T1000 (cell line): ENCODE results near the gene DOK1.

Experiments
- DNase-seq: peaks from one replicate; lab custom pipeline; 2025; ENCODE audit warnings: mixed read lengths; lab: John Stamatoyannopoulos, UW

The DOK1 gene

DNA sequence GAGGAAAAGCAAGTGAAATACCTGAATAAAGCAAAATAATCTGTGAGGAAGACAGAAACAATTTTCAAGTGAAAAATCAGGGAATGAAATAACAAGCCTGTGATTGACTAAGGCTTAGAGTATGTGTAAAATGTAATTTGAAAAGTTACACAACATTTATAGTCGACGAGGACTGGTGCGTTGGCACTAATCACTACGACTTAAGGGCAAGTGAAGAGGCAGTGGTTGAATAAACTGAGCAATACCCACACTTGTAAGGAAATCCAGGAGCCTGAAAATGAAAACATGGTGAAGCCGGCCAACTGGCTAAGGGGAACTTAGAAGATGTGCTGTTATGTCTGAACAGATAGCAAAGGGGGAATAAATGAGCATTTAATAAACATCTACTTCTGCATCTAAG lies 13.4 kb downstream of the DOK1 start:
- no peak for DNase-seq

GRCh38 chr2:74569686-74570085 lies 15.2 kb downstream of the DOK1 start:
- DNase-seq, result no peak

DNA sequence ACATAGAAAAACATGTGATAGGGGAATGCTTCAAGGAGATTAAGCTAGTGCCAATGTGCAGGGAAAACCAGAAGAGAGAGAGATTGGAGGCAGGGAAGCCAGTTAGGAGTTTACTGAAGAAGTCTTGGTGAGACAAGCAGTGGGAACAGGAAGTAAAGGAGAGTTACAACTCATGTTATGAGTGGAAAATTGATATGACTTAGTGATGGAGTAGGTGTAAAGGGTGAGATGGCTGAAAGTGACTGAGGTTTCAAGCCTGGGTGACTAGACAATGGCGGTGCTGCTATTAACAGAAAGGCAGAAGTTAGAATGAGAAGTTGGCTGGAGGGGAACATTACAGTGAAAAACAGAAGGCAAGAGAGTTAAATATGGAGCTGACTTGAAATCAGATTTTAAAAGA lies 16.5 kb downstream of the DOK1 start:
- DNase-seq, result no peak

DNA sequence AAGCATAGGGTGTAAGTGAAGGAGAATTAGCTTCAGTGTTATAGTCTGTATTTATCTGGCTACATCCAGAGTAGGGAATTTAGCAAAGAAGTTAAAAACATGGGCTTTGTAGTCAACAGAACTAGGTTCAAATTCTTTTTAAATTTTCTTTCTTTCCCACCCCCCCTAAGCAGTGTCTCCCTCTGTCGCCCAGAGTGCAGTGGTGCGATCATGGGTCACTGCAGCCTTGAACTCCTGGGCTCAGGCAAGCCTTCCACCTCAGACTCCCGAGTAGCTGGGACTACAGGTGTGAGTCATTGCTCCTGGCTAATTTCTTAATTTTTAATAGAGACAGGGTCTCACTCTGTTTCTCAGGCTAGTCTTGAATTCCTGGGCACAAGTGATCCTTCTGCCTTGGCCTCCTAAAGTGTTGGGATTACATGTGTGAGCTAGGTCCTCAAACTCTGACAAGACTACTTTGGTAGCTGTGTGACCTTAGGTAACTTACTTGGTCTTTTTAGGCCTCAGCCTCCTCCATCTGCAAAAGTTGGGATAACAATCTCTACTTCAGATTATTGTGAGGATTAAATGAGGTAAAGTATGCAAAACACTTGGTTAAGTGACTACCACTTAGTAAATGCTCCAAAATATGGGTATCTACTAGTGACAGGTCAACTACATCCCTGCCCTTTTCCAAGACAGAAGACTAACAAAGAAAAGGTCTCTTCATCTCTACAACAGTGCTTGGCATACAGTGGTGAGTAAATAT lies 17.8 kb downstream of the DOK1 start:
- DNase-seq, result no peak

- DNase-seq, result no peak
Observed at GRCh38 chr2:74573747-74574562, 19.4 kb downstream of the DOK1 start.

DNA sequence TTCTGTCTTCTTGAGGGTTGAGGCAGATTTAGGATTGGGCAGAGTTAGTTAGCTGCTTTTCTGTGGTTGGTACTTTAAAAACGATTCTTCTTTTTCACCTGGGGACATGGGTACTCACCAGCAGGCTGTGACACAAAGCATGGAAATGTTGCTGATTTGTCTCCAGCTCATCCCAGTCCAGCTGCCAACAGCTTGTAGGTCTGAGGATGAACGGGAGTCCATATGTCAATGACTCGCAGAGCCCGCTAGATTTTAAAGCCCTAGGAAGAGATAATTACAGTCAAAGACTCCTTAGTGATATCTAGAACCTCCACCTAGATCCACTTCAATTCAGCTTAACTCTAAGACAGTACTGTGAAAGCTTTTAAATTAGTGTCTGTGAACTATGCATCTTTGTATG lies 20.8 kb downstream of the DOK1 start:
- DNase-seq, result no peak

- DNase-seq, result no peak
Observed at GRCh38 chr2:74576211-74576862, 21.8 kb downstream of the DOK1 start.

DNA sequence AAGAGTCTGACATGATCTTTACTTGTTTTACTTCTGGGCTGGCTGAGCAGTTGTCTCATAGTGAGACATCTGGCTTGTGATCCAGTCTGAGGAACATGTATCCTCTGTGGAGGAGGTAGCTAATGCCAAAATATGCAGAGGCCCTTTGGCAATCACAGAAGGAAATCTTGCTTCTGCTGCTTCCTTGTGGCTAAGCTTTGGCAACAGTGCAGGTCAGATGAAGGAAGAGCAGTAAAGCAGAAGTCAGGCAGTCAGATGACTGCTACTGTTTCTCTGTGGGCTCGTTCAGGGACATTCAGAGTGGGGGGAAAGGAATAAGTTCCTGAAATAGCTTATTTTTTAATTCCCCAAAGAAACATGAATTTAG lies 22.3 kb downstream of the DOK1 start:
- no peak for DNase-seq

DNA sequence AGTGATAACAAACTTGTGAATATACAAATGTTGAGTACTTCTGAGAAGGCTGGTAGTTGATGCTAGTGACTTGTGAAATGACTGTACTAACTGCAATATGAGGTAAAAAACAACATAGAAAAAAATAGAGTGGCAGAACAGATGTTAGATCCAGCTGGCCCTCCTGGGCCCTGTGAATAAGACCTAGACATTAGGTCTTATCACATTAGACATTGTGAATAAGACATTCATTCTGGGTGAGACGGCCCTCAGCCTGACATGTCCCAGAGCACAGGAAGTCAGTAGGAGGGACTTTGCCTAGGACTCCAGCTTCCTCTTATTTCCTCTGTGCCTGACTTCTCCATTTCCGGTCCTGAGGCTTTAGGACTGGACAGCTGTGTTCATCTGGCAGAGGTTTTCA lies 22.9 kb downstream of the DOK1 start:
- no peak for DNase-seq

DNA sequence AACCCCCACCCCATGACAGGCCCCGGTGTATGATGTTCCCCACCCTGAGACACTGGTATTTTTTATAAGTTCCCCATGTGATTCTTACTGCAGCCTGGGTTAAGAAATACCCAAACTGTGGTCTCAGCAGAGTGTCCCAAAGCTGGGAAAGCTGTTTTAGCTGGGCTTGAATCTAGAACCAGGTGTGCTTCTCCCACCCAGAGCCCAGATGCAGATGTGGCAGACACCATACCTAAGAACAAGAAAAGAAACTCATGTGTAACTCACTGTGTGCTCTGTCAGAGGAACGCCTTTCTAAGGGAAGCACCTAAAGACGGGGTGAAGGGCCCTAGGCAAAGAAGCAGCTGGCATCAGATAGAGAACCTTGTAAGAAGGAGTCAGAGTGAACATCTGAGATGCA lies 23.9 kb downstream of the DOK1 start:
- DNase-seq, result no peak

- DNase-seq, result no peak
Observed at GRCh38 chr2:74581463-74581862, 26.9 kb downstream of the DOK1 start.

DNA sequence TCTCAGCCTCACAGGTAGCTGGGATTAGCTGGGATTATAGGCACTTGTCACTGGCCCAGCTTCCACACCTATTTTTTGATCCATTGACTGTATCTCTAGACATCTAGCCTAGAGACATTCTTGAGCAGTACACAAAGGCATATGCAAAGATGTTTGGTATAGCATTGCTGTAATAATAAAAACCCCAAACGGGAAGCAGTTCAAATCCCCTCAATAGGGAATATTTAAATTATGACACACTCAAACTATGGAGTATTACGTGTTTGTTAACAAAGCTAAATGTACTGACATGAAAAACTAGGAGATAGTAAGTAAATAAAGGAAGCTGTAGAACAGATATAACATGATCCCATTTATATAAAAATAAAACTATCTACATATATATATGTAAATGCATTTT lies 27.7 kb downstream of the DOK1 start:
- DNase-seq, result no peak

GRCh38 chr2:74583504-74583903 lies 29.0 kb downstream of the DOK1 start:
- DNase-seq, result no peak

- DNase-seq, result no peak
Observed at GRCh38 chr2:74584088-74584645, 29.6 kb downstream of the DOK1 start.

DNA sequence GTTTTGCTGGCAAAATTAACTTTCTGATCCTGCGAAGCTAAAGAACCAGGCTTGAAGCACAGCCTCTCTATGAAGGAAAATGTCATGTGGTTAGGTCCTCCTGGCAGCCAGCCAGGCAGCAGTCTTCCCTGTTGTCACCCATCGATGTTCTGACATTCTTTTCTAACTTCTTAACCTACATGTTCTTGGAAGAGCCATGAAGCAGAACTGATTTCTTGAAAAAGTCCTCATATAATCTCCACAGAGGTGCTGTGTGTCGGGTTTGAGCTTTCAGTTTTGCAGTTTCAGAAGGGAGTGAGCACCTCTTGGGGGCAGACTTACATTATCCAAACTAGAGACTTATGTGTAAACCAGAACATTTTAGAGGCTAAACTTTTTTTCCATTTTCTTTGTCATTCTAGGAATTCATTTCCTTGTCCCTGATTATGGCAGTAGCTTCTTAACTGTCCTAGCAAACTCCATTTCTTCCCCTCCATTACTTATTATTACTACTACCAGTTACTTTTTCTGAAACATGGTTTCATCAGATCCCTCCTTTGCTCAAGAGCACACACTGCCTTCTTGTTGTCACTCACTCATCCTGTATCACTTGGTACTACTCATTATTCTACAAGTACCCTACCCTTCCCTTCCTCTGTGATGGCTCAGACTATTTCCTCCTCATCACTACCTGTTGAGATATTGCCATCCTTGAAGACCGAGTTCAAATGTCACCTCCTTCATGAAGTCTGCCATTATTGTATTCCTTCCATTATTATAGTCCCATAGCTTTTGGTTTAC lies 31.1 kb downstream of the DOK1 start:
- DNase-seq, result no peak

- DNase-seq, result peak; percentile 39
Observed at GRCh38 chr2:74587664-74588277, 33.3 kb downstream of the DOK1 start.

GRCh38 chr2:74588664-74589063 lies 34.1 kb downstream of the DOK1 start:
- no peak for DNase-seq

DNA sequence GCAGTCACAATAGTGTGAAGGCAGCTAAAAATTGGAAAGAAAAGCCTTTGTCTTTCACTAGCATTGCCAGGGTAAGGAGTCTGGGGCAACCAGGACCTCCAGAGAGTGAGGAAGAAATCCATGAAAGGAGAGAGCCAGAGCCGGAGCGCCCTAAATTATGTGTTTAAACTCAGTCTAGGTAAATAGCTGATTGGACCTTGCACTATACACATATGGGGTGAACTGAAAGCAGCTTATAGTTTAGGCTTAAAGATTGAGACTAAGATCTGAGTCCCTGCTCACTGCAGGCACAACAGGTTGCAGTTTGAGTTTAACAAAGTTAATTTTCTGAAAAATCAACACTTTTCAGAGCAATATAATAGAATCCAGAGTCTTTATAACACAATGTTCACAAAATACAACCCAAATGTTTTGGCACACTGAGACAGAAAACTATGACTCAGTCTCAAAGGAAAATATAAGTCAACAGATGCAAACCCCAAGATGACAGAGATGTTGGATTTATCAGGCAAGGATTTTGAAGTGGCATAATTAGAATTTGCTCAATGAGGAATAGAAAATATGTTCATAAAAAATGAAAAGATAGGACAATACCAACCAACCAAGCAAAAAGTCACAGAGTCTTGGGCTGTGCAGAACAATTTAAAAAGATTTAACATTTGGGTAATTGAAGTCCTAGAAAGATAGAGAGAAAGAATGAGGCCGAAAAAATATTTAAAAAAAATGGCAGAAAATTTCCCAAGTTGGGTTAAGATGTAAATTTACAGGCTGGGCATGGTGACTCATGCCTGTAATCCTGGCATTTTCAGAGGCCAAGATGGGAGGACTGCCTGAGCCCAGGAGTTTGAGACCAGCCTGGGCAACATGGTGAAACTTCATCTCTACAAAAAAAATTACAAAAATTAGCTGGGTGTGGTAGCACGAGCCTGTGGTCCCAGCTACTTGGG lies 39.6 kb downstream of the DOK1 start:
- DNase-seq, result no peak

DNA sequence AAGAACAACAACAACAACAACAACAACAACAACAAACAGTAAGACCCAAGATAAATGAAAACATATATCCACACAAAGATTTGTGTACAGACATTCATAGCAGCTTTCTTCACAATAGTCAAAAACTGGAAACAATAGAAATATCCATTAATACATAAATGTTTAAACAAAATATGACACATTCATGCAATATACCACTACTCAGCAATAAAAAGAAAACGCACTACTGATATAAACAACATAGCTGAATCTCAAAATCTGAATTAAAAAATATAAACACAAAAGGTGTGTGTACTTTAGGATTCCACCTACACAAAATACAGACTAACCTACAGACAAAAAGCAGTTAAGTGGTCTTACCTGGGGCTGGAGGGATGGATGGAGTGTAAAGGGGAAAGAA lies 42.1 kb downstream of the DOK1 start:
- DNase-seq, result no peak

GRCh38 chr2:74597410-74597809 lies 42.9 kb downstream of the DOK1 start:
- DNase-seq, result no peak
